Breast epithelium (tissue), 4 donors: Measurements from ENCODE around the gene IL27RA. TPM values are rescaled to one million over a fixed set of nuclear protein-coding genes. Genes with fewer than 3 reads are reported as not detected.
A peak's percentile ranks its signal among the peaks of the same experiment; 100 is the strongest.

Experiments used
- DNase-seq, 2 donors: peaks; one replicate each; pipeline ENCODE4 v3.0.0-alpha.2; 2019; ENCODE audit warnings: low spot score in 2 of 2
- H3K27ac ChIP-seq, 2 donors: fragments of 200-600 bp; sonication (generic) in 1 of 2; one replicate each; pipeline ENCODE4 v1.5.1; 2016 to 2019; ENCODE audit warnings: mild to moderate bottlenecking in 1 of 2
- H3K27me3 ChIP-seq, 2 donors: fragments of 200-600 bp; sonication (generic) in 1 of 2; one replicate each; pipeline versions ENCODE4 v1.5.1 to v1.6.0; 2017 to 2019; ENCODE audit warnings: control low read depth in 1 of 2, mild to moderate bottlenecking in 1 of 2
- H3K36me3 ChIP-seq: fragments of 200-600 bp; one replicate; pipeline ENCODE4 v1.5.1; 2019
- H3K4me1 ChIP-seq, 2 donors: fragments of 200-600 bp; sonication (generic); one replicate each; pipeline ENCODE4 v1.5.1; 2016 to 2019; ENCODE audit warnings: control low read depth in 1 of 2
- H3K4me3 ChIP-seq, 3 donors: fragments of 200-600 bp; sonication (generic); 1 replicate in 2 of 3; 2 replicates in 1 of 3; pipeline ENCODE4 v1.5.1; 2016 to 2019; ENCODE audit warnings: mild to moderate bottlenecking in 3 of 3, moderate library complexity in 2 of 3
- H3K9me3 ChIP-seq, 2 donors: fragments of 200-600 bp; sonication (generic) in 1 of 2; one replicate each; pipeline ENCODE4 v1.5.1; 2016 to 2019; ENCODE audit warnings: control low read depth in 1 of 2
- POLR2A ChIP-seq: fragments of 450-650 bp; IDR thresholded peaks from one replicate; pipeline ENCODE4 v1.6.1; 2016; ENCODE audit warnings: antibody characterized with exemption, mild to moderate bottlenecking, moderate library complexity
- POLR2AphosphoS5 ChIP-seq, 3 donors: sonication (generic); formaldehyde crosslinking; IDR thresholded peaks; one replicate each; pipeline ENCODE4 v1.6.1; 2017; ENCODE audit warnings: antibody characterized with exemption in 3 of 3
- intact Hi-C: fragments of 100-400 bp; cut with DNase I; formaldehyde crosslinking; loops from one replicate; pipeline ENCODE4 v1.15.1; 2023; ENCODE audit warnings: low total_unique reads
- total RNA-seq, 3 donors: library from RNA; depleted of rRNA; stranded (reverse); fragments of >200 nt; gene quantifications; one replicate each; pipeline ENCODE4 v1.1.0, GENCODE V29; 2016
- TF ChIP-seq, protein P1 (sequence below), 3 donors: fragments of 450-650 bp; IDR thresholded peaks; one replicate each; pipeline ENCODE4 v1.5.1; 2016 to 2017; ENCODE audit warnings: antibody characterized with exemption in 3 of 3, mild to moderate bottlenecking in 3 of 3, moderate library complexity in 3 of 3

Gene IL27RA
- total RNA-seq, 3 donors from 2014 or later, result 5.1 to 11.0 (median 5.2) TPM

DNA sequence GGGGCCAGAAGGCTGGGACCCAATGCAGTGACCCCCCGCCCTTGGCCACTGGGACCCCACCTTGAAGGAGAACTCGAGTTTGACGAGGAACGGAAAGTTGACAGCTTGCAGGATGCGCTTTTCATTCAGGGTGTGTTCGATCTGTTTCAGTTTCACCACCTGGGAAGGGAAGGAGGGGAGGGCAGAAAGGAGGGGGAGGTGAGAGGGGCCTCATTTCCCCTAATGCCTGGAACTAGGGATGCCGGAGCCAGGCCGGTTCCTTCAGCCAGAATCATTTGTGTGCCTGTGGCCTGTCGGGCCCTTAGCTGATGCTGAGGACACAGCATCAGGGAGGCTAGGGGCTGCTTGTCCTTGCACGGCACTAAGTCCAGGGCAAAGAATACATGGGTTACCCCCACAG lies 71.2 kb downstream of the IL27RA start:
- TF ChIP-seq POLR2AphosphoS5 (IDR thresholded peaks at IDR 0.05) (no peak), POLR2A (no peak)
- TF ChIP-seq, protein P1, sequence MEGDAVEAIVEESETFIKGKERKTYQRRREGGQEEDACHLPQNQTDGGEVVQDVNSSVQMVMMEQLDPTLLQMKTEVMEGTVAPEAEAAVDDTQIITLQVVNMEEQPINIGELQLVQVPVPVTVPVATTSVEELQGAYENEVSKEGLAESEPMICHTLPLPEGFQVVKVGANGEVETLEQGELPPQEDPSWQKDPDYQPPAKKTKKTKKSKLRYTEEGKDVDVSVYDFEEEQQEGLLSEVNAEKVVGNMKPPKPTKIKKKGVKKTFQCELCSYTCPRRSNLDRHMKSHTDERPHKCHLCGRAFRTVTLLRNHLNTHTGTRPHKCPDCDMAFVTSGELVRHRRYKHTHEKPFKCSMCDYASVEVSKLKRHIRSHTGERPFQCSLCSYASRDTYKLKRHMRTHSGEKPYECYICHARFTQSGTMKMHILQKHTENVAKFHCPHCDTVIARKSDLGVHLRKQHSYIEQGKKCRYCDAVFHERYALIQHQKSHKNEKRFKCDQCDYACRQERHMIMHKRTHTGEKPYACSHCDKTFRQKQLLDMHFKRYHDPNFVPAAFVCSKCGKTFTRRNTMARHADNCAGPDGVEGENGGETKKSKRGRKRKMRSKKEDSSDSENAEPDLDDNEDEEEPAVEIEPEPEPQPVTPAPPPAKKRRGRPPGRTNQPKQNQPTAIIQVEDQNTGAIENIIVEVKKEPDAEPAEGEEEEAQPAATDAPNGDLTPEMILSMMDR (IDR thresholded peaks at IDR 0.05), result no peak
- H3K4me3 ChIP-seq, result no peak overlapping the region
- no peak for DNase-seq
- H3K4me1 ChIP-seq, result no peaks in the 10 kb centered on the region
- no peaks in the 10 kb centered on the region for H3K27me3 ChIP-seq
- H3K27ac ChIP-seq, result peak overlapping the region; percentile 45 to 68
- intact Hi-C loops, result no loop called here
- H3K36me3 ChIP-seq, result no peaks in the 10 kb centered on the region
- no peaks in the 10 kb centered on the region for H3K9me3 ChIP-seq

Other genes starting within 250 kb of the IL27RA start
- gene ZSWIM4, start 236.3 kb upstream of the IL27RA start, total RNA-seq, result 1 to 10 TPM; 1.1 to 8.5 (median 6.9) TPM
- gene NANOS3, start 154.6 kb upstream of the IL27RA start, total RNA-seq, result not detected
- gene BRME1, start 125.6 kb upstream of the IL27RA start, total RNA-seq, result 1 to 10 TPM; 1.3 to 6.3 (median 1.6) TPM
- 10 to 100 TPM; 16.6 to 50.1 (median 43.6) TPM for gene CC2D1A, start 125.6 kb upstream of the IL27RA start, total RNA-seq
- 1 to 10 TPM in 2 of 3 donors, under 1 TPM in 1; 0.80 to 8.8 (median 2.3) TPM for gene PODNL1, start 93.3 kb upstream of the IL27RA start, total RNA-seq
- 10 to 100 TPM; 13.4 to 22.7 (median 19.0) TPM for gene DCAF15, start 79.3 kb upstream of the IL27RA start, total RNA-seq
- gene RFX1, start 25.4 kb upstream of the IL27RA start, total RNA-seq, result 1 to 10 TPM; 2.6 to 3.7 (median 3.6) TPM
- not detected for gene RLN3, start 3.6 kb upstream of the IL27RA start, total RNA-seq
- 1 to 10 TPM in 2 of 3 donors, not detected in 1; 2.5 to 3.9 TPM for gene PALM3, start 30.3 kb downstream of the IL27RA start, total RNA-seq
- 1 to 10 TPM; 4.6 to 6.4 (median 5.0) TPM for gene MISP3, start 41.0 kb downstream of the IL27RA start, total RNA-seq
- not detected for gene C19orf67, start 54.0 kb downstream of the IL27RA start, total RNA-seq
- gene SAMD1, start 59.0 kb downstream of the IL27RA start, total RNA-seq, result 10 to 100 TPM; 10.8 to 15.4 (median 14.2) TPM
- 10 to 100 TPM; 27.2 to 44.8 (median 35.4) TPM for gene PRKACA, start 86.0 kb downstream of the IL27RA start, total RNA-seq
- gene ASF1B, start 104.8 kb downstream of the IL27RA start, total RNA-seq, result 1 to 10 TPM in 2 of 3 donors, under 1 TPM in 1; 0.66 to 1.6 (median 1.2) TPM
- gene ADGRL1, start 174.4 kb downstream of the IL27RA start, total RNA-seq, result 10 to 100 TPM; 11.2 to 14.7 (median 11.6) TPM